Measurements from ENCODE around the gene PRKCA.

Gene PRKCA

GRCh38 chr17:66755944-66756290 lies 453.5 kb downstream of the PRKCA start:
- DNase-seq, result no peak

DNA sequence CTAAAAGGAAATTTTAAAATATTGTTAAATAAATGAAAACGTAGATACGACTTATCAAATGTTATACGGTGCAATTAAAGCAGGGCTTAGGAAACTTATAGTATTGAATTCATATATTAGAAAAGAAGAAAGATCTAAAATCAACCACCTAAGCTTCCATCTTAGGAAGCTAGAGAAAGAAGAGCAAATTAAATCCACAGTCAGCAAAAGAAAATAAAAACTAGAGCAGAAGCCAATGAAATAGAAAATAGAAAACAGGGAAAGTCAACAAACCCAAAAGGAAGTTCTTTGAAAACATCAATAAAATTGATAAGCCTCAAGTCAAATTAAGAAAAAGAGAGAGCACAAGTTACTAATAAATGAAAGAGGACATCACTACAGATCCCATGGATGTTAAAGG lies 457.9 kb downstream of the PRKCA start:
- no peak for DNase-seq

- no peak for DNase-seq
Observed at GRCh38 chr17:66762276-66762675, 459.9 kb downstream of the PRKCA start.

GRCh38 chr17:66763056-66763455 lies 460.6 kb downstream of the PRKCA start:
- no peak for DNase-seq

DNA sequence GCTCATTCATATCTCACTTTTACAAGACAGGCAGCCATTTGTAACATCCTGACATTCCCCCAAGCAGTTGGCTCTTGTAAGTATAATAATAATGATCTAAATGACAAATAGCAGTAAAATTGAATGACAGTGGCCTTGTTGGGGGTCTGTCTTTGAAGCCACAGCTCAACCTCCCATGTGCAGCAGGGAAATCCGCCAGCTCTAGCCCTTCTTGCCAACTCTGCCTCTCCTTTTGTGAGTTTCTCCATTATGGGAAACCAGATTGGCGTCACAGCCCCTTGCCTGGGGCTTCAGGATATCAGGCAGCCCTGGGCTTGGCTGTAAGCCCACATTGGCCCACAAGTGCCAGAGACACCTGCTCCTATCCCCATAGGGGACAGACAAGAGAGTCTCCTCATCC lies 462.1 kb downstream of the PRKCA start:
- peak in 1 of 3 experiments; percentile 47 for DNase-seq

DNA sequence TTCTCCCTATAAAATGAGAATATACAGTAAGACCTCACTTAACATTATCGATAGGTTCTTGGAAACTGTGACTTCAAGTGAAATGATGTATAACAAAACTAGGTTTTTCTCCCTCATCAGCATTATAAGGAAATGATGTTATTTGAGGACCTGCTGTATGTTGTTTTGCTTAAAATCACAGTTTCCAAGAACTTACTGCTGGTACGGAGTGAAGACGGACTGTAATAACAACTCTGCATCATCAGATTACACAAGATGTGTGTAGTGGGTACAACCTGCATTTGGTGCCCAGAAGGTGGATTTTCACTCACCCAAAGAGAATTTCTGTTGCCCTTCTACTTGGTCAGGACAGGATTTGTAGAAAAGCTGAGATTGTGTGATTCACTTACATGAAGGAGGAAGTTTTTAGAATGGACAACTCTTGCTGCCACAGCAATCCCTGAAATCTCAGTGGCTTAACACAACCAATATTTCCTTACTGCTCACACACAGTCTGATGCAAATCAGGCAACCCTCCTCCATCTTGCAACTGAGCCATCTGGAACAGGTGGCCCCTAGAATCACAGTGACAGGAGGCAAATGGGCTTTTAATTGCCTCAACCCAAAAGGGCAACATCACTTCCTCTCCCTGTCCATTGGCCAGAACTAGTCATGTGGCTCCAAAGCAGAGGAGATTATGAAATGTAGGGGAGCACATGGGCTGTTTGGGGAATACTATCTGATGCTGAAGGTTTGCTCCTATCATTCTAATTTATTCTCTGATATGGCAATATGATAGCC lies 464.9 kb downstream of the PRKCA start:
- DNase-seq, result no peak

- DNase-seq, result no peak
Observed at GRCh38 chr17:66769911-66770310, 467.5 kb downstream of the PRKCA start.

- no peak for DNase-seq
Observed at GRCh38 chr17:66772148-66772812, 469.9 kb downstream of the PRKCA start.

DNA sequence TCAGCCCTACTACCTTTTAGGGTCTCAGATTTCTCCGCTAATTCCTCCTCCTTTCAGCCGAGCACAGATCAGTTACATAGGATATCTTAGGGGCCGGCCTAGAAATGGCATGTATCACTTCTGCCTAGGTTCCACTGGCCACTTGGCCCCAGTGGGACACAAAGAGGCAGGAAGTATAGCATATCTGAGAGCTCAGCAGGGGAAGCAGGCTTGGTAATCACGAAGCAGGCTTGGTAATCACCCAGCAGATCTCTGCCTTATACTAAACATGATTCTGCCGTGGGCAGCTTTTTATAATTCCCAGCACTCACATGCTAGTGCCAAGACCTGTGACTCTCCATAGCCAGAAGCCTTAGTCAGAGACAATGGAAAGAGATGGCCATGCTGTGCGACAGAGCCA lies 472.9 kb downstream of the PRKCA start:
- no peak for DNase-seq

DNA sequence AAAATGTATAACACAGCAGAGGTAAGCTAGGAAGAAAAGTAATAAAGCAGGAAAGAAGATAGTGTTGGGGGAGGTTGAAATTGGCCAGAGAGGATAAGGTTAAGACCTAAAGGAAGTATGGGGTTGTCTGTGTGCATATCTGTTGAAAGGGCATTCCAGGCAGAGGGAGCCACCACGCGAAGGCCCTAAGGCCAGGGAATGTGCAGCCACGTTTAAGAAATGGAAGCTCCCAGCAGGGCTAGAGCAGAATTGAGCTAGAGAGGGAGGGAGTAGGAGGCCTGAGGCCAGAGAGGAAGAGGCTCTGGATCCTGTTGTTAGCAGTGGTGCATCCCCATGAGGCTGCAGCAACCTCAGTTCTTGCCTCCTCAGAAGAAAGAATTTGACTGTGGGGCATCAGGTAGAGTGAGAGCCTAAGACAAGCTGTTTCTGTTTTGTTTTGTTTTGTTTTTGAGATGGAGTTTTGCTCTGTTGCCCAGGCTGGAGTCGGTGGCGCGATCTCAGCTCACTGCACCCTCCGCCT lies 473.5 kb downstream of the PRKCA start:
- no peak for DNase-seq

- DNase-seq, result no peak
Observed at GRCh38 chr17:66776999-66777688, 474.7 kb downstream of the PRKCA start.

GRCh38 chr17:66777689-66778225 lies 475.3 kb downstream of the PRKCA start:
- DNase-seq, result peak in 2 of 3 experiments; percentile 18 to 72

DNA sequence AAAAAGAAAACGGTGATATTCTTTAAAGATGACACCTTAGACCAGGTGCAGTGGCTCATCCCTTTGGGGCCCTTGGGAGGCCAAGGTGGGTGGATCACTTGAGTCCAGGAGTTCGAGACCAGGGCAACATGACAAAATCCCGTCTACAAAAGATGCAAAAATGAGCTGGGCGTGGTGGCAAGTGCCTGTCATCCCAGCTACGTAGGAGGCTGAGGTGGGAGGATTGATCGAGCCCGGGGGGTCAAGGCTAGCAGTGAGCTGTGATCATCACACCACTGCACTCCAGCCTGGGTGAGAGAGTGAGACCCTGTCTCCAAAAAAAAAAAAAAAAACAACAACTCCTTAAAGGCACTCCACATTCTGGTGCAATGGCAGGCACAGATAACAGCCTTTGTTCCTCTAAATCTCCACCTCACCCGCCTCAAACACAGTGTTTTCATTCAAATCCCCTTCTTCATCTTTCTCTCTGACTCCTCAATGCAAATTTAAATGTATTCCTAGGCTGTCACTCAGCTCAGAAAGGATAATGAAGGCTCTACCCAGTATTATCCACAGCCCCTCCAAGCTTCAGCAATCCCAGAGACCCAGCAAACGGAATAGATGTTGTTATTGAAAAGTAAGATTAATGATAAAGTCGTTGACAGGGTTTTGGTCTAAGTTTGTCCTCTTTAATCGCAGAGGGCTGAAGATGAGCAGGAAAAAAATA lies 476.3 kb downstream of the PRKCA start:
- peak in 2 of 3 experiments; percentile 50 to 81 for DNase-seq

DNA sequence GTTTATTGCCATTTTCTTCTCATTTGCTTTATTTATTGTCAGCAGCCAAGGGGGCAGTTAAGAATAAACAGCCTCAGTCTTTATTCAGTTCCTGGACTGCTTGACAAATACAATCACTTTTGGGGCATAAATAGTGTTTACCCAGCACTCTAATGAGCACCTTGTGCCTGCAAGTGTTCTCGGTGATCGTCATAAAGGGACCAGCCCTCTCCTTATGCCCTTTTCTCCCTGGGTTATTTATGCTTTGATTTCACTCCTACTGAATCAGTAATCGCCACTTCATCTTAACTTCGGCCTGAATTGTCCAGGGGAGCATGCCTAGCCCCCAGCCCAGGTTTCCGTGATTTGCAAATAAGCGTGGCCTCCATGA lies 476.8 kb downstream of the PRKCA start:
- DNase-seq, result peak in 2 of 3 experiments; percentile 50 to 85

- DNase-seq, result no peak
Observed at GRCh38 chr17:66781135-66781534, 478.7 kb downstream of the PRKCA start.

DNA sequence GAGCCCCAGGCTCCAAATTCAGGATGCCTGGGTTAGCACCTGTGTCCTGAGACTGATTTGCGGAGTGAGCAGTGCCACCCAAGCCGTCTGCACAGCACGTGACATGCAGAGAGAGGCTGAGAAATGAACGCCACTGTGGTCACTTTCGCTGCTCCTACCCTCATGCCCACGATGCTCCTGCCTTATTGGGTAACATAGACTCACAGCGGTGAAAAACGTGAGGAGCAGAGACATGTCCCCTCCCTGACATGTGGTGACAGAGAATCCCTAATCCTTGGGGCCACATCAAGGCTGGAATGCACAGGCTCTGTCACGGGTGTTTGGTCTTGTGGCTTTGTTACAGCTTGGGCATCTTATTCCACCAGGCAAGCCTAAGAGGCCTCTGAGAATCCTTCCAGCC lies 480.4 kb downstream of the PRKCA start:
- no peak for DNase-seq

DNA sequence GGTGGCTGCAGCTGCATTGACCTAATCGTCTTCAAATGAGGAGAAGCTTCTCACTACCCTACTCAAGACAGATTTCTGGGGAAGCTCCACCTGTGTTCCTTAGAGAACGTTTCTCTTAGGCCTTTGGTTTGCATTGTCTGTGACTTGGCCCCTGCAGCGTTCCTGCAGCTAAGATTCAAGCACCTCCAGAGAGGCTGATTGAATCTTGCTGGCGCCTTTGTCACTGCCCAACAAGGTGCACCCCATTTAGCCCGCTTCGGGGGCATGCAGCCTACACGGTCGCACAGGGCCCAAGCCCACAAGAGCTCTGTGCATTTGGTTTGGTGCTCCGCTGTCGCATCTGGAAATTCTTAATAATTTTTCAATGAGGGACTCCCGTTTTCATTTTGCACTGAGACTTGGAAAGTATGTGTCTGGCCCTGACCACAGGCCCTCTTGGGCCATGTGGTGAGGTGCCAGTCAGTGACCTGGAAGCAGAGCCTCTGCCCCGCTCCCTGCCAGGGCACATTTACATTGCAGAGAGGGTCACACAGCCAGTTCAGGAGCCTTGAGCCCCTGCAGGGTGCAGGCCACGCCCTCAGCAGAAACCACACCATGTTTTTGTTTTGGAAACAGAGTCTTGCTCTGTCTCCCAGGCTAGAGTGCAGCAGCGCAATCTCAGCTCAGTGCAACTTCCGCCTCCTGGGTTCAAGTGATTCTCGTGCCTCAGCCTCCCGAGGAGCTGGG lies 481.4 kb downstream of the PRKCA start:
- DNase-seq, result no peak

- peak in 1 of 3 experiments; percentile 49 for DNase-seq
Observed at GRCh38 chr17:66784621-66785364, 482.4 kb downstream of the PRKCA start.

DNA sequence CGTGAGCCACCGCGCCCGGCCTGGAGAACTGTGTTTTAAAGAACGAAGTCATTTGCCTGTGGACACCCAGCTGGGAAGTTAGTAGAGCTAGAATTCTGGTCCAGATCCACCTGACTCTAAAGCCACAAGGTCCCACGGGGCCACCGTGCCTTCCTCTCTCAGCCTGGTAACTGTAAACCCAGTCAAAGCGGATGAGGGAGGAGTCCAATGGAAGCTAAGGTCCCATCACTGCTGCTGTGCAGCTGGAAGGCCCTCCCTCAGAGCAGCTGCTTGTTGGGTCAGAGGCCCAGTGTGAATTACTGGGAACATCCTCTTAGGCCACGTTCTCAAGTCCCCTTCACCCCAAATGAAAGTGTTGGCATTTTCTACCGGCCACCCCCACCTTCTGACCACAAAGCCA lies 483.7 kb downstream of the PRKCA start:
- DNase-seq, result no peak

GRCh38 chr17:66787914-66788313 lies 485.5 kb downstream of the PRKCA start:
- no peak for DNase-seq

- no peak for DNase-seq
Observed at GRCh38 chr17:66789093-66789492, 486.7 kb downstream of the PRKCA start.

All from NCI-H1417 (cell line).